Naive B cell (primary cell): ENCODE data around the gene PANK4. TPM values are rescaled to one million over a fixed set of nuclear protein-coding genes. Genes with fewer than 3 reads are reported as not detected.

ENCODE experiments used
- ATAC-seq, 2 donors: fragments of 150-1000 bp; cut with Tn5 transposase; 2 replicates each; pipeline ENCODE4 v1.10.0; 2021; ENCODE audit warnings: low read depth in 2 of 2, mild to moderate bottlenecking in 2 of 2, moderate library complexity in 2 of 2
- DNase-seq: peaks from one replicate; pipeline ENCODE4 v3.0.0; 2022
- H3K27ac Mint-ChIP-seq, 6 donors: one replicate each; pipeline ENCODE4 v1.8.0; 2020 to 2022; ENCODE audit warnings: mild to moderate bottlenecking in 6 of 6, mixed read lengths in 6 of 6, moderate library complexity in 5 of 6, inconsistent platforms in 2 of 6
- H3K27me3 Mint-ChIP-seq, 3 donors: one replicate each; pipeline ENCODE4 v1.8.0; 2021 to 2022; ENCODE audit warnings: mixed read lengths in 3 of 3, mild to moderate bottlenecking in 1 of 3
- H3K36me3 Mint-ChIP-seq, 2 donors: one replicate each; pipeline ENCODE4 v1.8.0; 2020 to 2022; ENCODE audit warnings: mixed read lengths in 2 of 2, inconsistent platforms in 1 of 2, mild to moderate bottlenecking in 1 of 2
- H3K4me1 Mint-ChIP-seq, 3 donors: one replicate each; pipeline ENCODE4 v1.8.0; 2020 to 2022; ENCODE audit warnings: mixed read lengths in 3 of 3, inconsistent platforms in 1 of 3, mild to moderate bottlenecking in 1 of 3, moderate library complexity in 1 of 3
- H3K4me3 Mint-ChIP-seq, 8 donors: one replicate each; pipeline ENCODE4 v1.8.0; 2020 to 2022; ENCODE audit warnings: mild to moderate bottlenecking in 8 of 8, mixed read lengths in 8 of 8, moderate library complexity in 8 of 8, inconsistent platforms in 2 of 8
- H3K9me3 Mint-ChIP-seq, 7 donors: one replicate each; pipeline ENCODE4 v1.8.0; 2020 to 2022; ENCODE audit warnings: mixed read lengths in 7 of 7, mild to moderate bottlenecking in 5 of 7, inconsistent platforms in 2 of 7, moderate library complexity in 1 of 7
- polyA plus RNA-seq, 6 donors: library from polyadenylated mRNA; unstranded; fragments of 300-500 nt; fragmentation: Illumina TruSeq; gene quantifications; one replicate each; pipeline ENCODE4 v1.2.3, GENCODE V29; 2021; ENCODE audit warnings: low read depth in 6 of 6

Gene PANK4
- polyA plus RNA-seq, 6 donors from 2014 or later = 8.6 to 22.2 (median 9.9) TPM

- H3K9me3 Mint-ChIP-seq = peaks cover 0 to 2% (median 0%) of the 10 kb centered on the region in 7 donors
Observed at GRCh38 chr1:2482588-2482987, 43.8 kb downstream of the PANK4 start.

GRCh38 chr1:2481885-2482284 is 44.5 kb downstream of the PANK4 start:
- H3K27ac Mint-ChIP-seq = no peak overlapping the region
- no peaks in the 10 kb centered on the region for H3K27me3 Mint-ChIP-seq
- DNase-seq = no peak
- H3K4me3 Mint-ChIP-seq = peak overlapping the region in 1 of 8 donors; percentile 5
- H3K36me3 Mint-ChIP-seq = no peaks in the 10 kb centered on the region
- H3K4me1 Mint-ChIP-seq = peaks cover 0 to 8% (median 7%) of the 10 kb centered on the region in 3 donors
- ATAC-seq = no peak
- peaks cover 0 to 1% (median 0%) of the 10 kb centered on the region in 7 donors for H3K9me3 Mint-ChIP-seq

More at GRCh38 chr1:2482588-2482987, 43.8 kb downstream of the PANK4 start:
- Mint-ChIP-seq H3K27me3 (no peaks in the 10 kb centered on the region), H3K4me1 (peaks cover 0 to 8% (median 7%) of the 10 kb centered on the region in 3 donors), H3K4me3 (no peak overlapping the region), H3K36me3 (peaks cover 0 to under 1% of the 10 kb centered on the region in 2 donors), H3K27ac (no peak overlapping the region)
- no peak for ATAC-seq
- no peak for DNase-seq

DNA sequence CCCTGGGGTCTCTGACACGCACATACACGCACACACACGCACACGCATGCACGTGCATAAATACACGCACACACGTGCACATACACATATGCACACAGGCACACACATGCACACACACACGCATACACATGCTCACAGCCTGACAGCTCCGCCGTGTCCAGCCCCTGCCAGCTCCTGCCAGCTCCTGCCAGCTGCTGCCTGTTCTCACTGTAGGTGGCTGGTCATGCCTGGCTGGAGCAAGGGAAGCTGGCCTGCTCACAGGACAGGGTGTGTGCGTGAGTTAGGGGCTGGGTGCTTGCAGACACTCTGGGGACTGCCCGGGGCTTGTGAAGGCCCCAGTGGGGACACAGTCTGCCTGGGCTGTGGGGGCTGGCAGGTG is 45.4 kb downstream of the PANK4 start:
- H3K9me3 Mint-ChIP-seq = no peaks in the 10 kb centered on the region
- peaks cover 0 to 8% (median 7%) of the 10 kb centered on the region in 3 donors for H3K4me1 Mint-ChIP-seq
- H3K36me3 Mint-ChIP-seq = no peaks in the 10 kb centered on the region
- DNase-seq (no peak), ATAC-seq (peak in 1 of 2 donors; percentile 37)
- H3K4me3 Mint-ChIP-seq = no peak overlapping the region
- no peak overlapping the region for H3K27ac Mint-ChIP-seq
- H3K27me3 Mint-ChIP-seq = no peaks in the 10 kb centered on the region

- Mint-ChIP-seq H3K27me3 (no peaks in the 10 kb centered on the region), H3K4me1 (peaks cover 0 to 8% (median 7%) of the 10 kb centered on the region in 3 donors), H3K4me3 (peak overlapping the region in 1 of 8 donors; percentile 62), H3K27ac (no peak overlapping the region), H3K36me3 (no peaks in the 10 kb centered on the region), H3K9me3 (no peaks in the 10 kb centered on the region)
- ATAC-seq (no peak), DNase-seq (no peak)
Observed at GRCh38 chr1:2480236-2480985, 46.0 kb downstream of the PANK4 start.

GRCh38 chr1:2479618-2480017 is 46.8 kb downstream of the PANK4 start:
- ATAC-seq = no peak
- H3K4me3 Mint-ChIP-seq = no peak overlapping the region
- H3K27me3 Mint-ChIP-seq = no peaks in the 10 kb centered on the region
- H3K4me1 Mint-ChIP-seq = peaks cover 0 to 8% (median 7%) of the 10 kb centered on the region in 3 donors
- no peak overlapping the region for H3K27ac Mint-ChIP-seq
- no peaks in the 10 kb centered on the region for H3K9me3 Mint-ChIP-seq
- H3K36me3 Mint-ChIP-seq = no peaks in the 10 kb centered on the region
- DNase-seq = no peak

- ATAC-seq (no peak), DNase-seq (no peak)
- no peak overlapping the region for H3K27ac Mint-ChIP-seq
- H3K4me1 Mint-ChIP-seq = peaks cover 0 to 7% (median 4%) of the 10 kb centered on the region in 3 donors
- H3K27me3 Mint-ChIP-seq = no peaks in the 10 kb centered on the region
- no peaks in the 10 kb centered on the region for H3K36me3 Mint-ChIP-seq
- no peaks in the 10 kb centered on the region for H3K9me3 Mint-ChIP-seq
- H3K4me3 Mint-ChIP-seq = no peak overlapping the region
Observed at GRCh38 chr1:2479186-2479585, 47.2 kb downstream of the PANK4 start.

GRCh38 chr1:2477791-2478499 is 48.5 kb downstream of the PANK4 start:
- H3K27me3 Mint-ChIP-seq = no peaks in the 10 kb centered on the region
- peaks cover 0 to 3% (median 0%) of the 10 kb centered on the region in 3 donors for H3K4me1 Mint-ChIP-seq
- DNase-seq = no peak
- H3K4me3 Mint-ChIP-seq = no peak overlapping the region
- no peak for ATAC-seq
- no peaks in the 10 kb centered on the region for H3K36me3 Mint-ChIP-seq
- H3K9me3 Mint-ChIP-seq = no peaks in the 10 kb centered on the region
- no peak overlapping the region for H3K27ac Mint-ChIP-seq

- ATAC-seq (no peak), DNase-seq (no peak)
- Mint-ChIP-seq H3K4me1 (peaks cover 0 to 3% (median 0%) of the 10 kb centered on the region in 3 donors), H3K27ac (no peak overlapping the region), H3K36me3 (no peaks in the 10 kb centered on the region), H3K4me3 (no peak overlapping the region), H3K9me3 (no peaks in the 10 kb centered on the region), H3K27me3 (no peaks in the 10 kb centered on the region)
Observed at GRCh38 chr1:2477309-2477708, 49.1 kb downstream of the PANK4 start.

GRCh38 chr1:2476061-2476999 is 50.1 kb downstream of the PANK4 start, which contains the start of gene PLCH2:
TSS of gene PLCH2 (plus strand) at chr1:2476289. CDS start at chr1:2476589, 300 bp downstream.
- H3K27ac Mint-ChIP-seq = no peak within 1 kb of the TSS
- DNase-seq (no peak), ATAC-seq (no peak)
- peaks cover 0 to 3% (median under 1%) of the 10 kb centered on the region in 3 donors for H3K4me1 Mint-ChIP-seq
- no peaks in the 10 kb centered on the region for H3K36me3 Mint-ChIP-seq
- H3K4me3 Mint-ChIP-seq = no peak within 1 kb of the TSS
- peaks cover 0 to under 1% (median 0%) of the 10 kb centered on the region in 3 donors for H3K27me3 Mint-ChIP-seq
- no peaks in the 10 kb centered on the region for H3K9me3 Mint-ChIP-seq

DNA sequence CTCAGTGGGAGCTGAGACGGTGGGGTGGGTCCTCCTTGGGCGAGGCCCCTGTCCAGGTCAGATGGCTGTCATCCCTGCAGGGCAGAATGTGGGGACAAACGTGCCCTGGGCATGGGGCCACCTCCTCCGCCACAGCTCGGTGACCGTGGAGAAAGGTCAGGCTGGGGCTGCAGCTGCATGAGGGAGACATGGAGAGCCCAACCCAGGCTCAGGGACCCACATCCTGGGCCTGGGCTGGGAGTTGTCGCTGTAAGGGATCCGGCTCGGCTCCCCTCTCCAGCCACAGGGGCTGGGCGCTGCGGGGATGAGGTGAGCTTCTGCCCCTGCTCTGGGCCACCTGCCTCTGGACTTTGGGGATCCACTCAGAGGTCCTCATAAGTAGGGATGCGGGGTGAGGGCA is 50.8 kb downstream of the PANK4 start:
- no peaks in the 10 kb centered on the region for H3K9me3 Mint-ChIP-seq
- H3K4me3 Mint-ChIP-seq = no peak overlapping the region

DNA sequence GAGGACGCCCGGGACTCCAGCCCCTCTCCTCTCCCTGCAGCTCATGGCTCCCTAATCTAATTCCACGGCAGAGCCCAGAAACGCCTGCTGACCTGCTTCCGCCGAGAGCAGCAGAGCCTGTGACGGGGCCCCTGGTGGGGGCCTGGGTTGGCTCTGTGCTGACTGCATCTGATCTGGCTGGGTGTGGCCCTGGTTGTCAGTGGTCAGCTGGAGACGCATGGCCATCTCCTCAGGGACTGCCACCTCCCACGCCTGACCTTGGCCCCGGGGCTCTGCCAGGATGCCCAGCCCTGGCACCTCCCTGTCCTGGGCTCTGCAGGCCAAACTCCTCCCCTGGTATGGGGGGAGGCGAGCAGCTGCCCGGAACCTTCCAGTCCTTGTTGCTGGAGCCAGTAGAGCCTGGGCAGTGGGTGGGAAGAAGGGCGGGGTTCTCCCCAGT is 51.4 kb downstream of the PANK4 start:
- no peak overlapping the region for H3K4me3 Mint-ChIP-seq
- no peaks in the 10 kb centered on the region for H3K36me3 Mint-ChIP-seq
- peaks cover 5 to 11% (median 5%) of the 10 kb centered on the region in 3 donors for H3K4me1 Mint-ChIP-seq
- no peaks in the 10 kb centered on the region for H3K9me3 Mint-ChIP-seq
- peaks cover 0 to 11% (median 0%) of the 10 kb centered on the region in 3 donors for H3K27me3 Mint-ChIP-seq
- no peak for ATAC-seq
- H3K27ac Mint-ChIP-seq = peak overlapping the region in 1 of 6 donors; percentile 47
- DNase-seq = no peak

More for the DNA sequence above, 50.8 kb downstream of the PANK4 start:
- no peak for ATAC-seq
- Mint-ChIP-seq H3K27ac (no peak overlapping the region), H3K4me1 (peaks cover 5% of the 10 kb centered on the region in 3 donors), H3K36me3 (no peaks in the 10 kb centered on the region), H3K27me3 (peaks cover 0 to 8% (median 0%) of the 10 kb centered on the region in 3 donors)
- DNase-seq = no peak

GRCh38 chr1:2474104-2474844 is 52.1 kb downstream of the PANK4 start:
- peaks cover 5 to 12% (median 5%) of the 10 kb centered on the region in 3 donors for H3K4me1 Mint-ChIP-seq

More at GRCh38 chr1:2474104-2474844, 52.1 kb downstream of the PANK4 start:
- Mint-ChIP-seq H3K9me3 (no peaks in the 10 kb centered on the region), H3K36me3 (no peaks in the 10 kb centered on the region), H3K27me3 (peaks cover 0 to 14% (median 0%) of the 10 kb centered on the region in 3 donors), H3K27ac (no peak overlapping the region), H3K4me3 (peak overlapping the region in 1 of 8 donors; percentile 9)
- ATAC-seq (no peak), DNase-seq (no peak)
